HG02852 (cell line): ENCODE measurements around the gene NRG2.

Experiments used
- ATAC-seq: cut with Tn5 transposase; IDR thresholded peaks from one replicate; pipeline ENCODE4 v1.9.1; 2021; ENCODE audit warnings: mild to moderate bottlenecking, moderate library complexity; ENCODE audit not compliant: unreplicated experiment

NRG2 gene

GRCh38 chr5:139911425-139912120, 131.5 kb downstream of the NRG2 start:
- no peak for ATAC-seq

GRCh38 chr5:139910901-139911300, 132.2 kb downstream of the NRG2 start:
- no peak for ATAC-seq

GRCh38 chr5:139910036-139910435, 133.1 kb downstream of the NRG2 start:
- no peak for ATAC-seq

- no peak for ATAC-seq
Observed at GRCh38 chr5:139908749-139909148, 134.3 kb downstream of the NRG2 start.

- no peak for ATAC-seq
Observed at GRCh38 chr5:139906661-139907060, 136.4 kb downstream of the NRG2 start.

- no peak for ATAC-seq
Observed at GRCh38 chr5:139904816-139905661, 138.1 kb downstream of the NRG2 start.

GRCh38 chr5:139904566-139904815, 138.6 kb downstream of the NRG2 start:
- ATAC-seq, result no peak

GRCh38 chr5:139903795-139904565, 139.1 kb downstream of the NRG2 start:
- ATAC-seq, result no peak

GRCh38 chr5:139903450-139903794, 139.7 kb downstream of the NRG2 start:
- no peak for ATAC-seq

- no peak for ATAC-seq
Observed at GRCh38 chr5:139901986-139902385, 141.1 kb downstream of the NRG2 start.

GRCh38 chr5:139901251-139901575, 141.9 kb downstream of the NRG2 start:
- no peak for ATAC-seq

GRCh38 chr5:139900546-139901250, 142.4 kb downstream of the NRG2 start:
- no peak for ATAC-seq

GRCh38 chr5:139898981-139899380, 144.1 kb downstream of the NRG2 start:
- ATAC-seq, result no peak

GRCh38 chr5:139897982-139898381, 145.1 kb downstream of the NRG2 start:
- ATAC-seq, result no peak

- ATAC-seq, result no peak
Observed at GRCh38 chr5:139897342-139897741, 145.8 kb downstream of the NRG2 start.

GRCh38 chr5:139896718-139897117, 146.4 kb downstream of the NRG2 start:
- no peak for ATAC-seq

GRCh38 chr5:139895647-139896046, 147.5 kb downstream of the NRG2 start:
- ATAC-seq, result no peak

GRCh38 chr5:139895046-139895445, 148.1 kb downstream of the NRG2 start:
- no peak for ATAC-seq

- no peak for ATAC-seq
Observed at GRCh38 chr5:139893873-139894272, 149.2 kb downstream of the NRG2 start.

GRCh38 chr5:139889410-139889809, 153.7 kb downstream of the NRG2 start:
- no peak for ATAC-seq

- no peak for ATAC-seq
Observed at GRCh38 chr5:139888370-139888769, 154.7 kb downstream of the NRG2 start.
